Fibroblast of villous mesenchyme (primary cell): ENCODE measurements around the gene BLMH. TPM values are rescaled to one million over a fixed set of nuclear protein-coding genes. Genes with fewer than 3 reads are reported as not detected.

Experiments
- DNase-seq: peaks from one replicate; pipeline ENCODE4 v3.0.0-alpha.2; 2010; ENCODE audit warnings: low read depth
- H3K4me3 ChIP-seq: 2 replicates; pipeline ENCODE4 v1.5.1; 2011; ENCODE audit warnings: low read depth, mild to moderate bottlenecking, low read length
- CTCF ChIP-seq: IDR thresholded peaks from 2 replicates; pipeline ENCODE4 v1.5.1; 2012; ENCODE audit warnings: low read depth, mild to moderate bottlenecking, low read length; ENCODE audit not compliant: insufficient read depth
- total RNA-seq: library from RNA; depleted of rRNA; stranded (reverse); fragments of >200 nt; gene quantifications from 2 replicates; pipeline ENCODE4 v1.2.3, GENCODE V29; 2012

BLMH gene
- 31.1 and 31.9 TPM in 2 replicates for total RNA-seq

GRCh38 chr17:30291543-30292285 lies at the start of gene BLMH:
BLMH (minus strand) TSS chr17:30291944; CDS start chr17:30291819, 125 bp downstream.
- H3K4me3 ChIP-seq = peak within 1 kb of the TSS; percentile 96
- TF ChIP-seq CTCF = no peak
- DNase-seq = peak; percentile 81

- no peak overlapping the region for H3K4me3 ChIP-seq
- DNase-seq = no peak
- no peak for TF ChIP-seq CTCF
Measured at GRCh38 chr17:30340801-30341356, 49.1 kb upstream of the BLMH start.

- DNase-seq = no peak
- TF ChIP-seq CTCF = no peak
- no peak overlapping the region for H3K4me3 ChIP-seq
Measured at GRCh38 chr17:30339086-30339485, 47.3 kb upstream of the BLMH start.

GRCh38 chr17:30337393-30337999 lies 45.8 kb upstream of the BLMH start:
- H3K4me3 ChIP-seq = no peak overlapping the region
- no peak for TF ChIP-seq CTCF
- no peak for DNase-seq

- H3K4me3 ChIP-seq = no peak overlapping the region
- DNase-seq = peak; percentile 58
- peak; percentile 53 for TF ChIP-seq CTCF
Measured at GRCh38 chr17:30336369-30337171, 44.8 kb upstream of the BLMH start.

- no peak overlapping the region for H3K4me3 ChIP-seq
- TF ChIP-seq CTCF = no peak
- no peak for DNase-seq
Measured at GRCh38 chr17:30334421-30334820, 42.7 kb upstream of the BLMH start.
